HG03378 (cell line): ENCODE data around the gene DPF1.

Source experiments
- ATAC-seq: cut with Tn5 transposase; IDR thresholded peaks from one replicate; pipeline ENCODE4 v1.9.1; 2021; ENCODE audit warnings: mild to moderate bottlenecking, moderate library complexity; ENCODE audit not compliant: unreplicated experiment

Gene DPF1

GRCh38 chr19:38168637-38169036 is 55.4 kb downstream of the DPF1 start:
- ATAC-seq: no peak

- ATAC-seq: no peak
These were observed 58.7 kb downstream of the DPF1 start for GRCh38 chr19:38165335-38165734.

- ATAC-seq: no peak
These were observed 59.5 kb downstream of the DPF1 start for GRCh38 chr19:38164526-38164925.

- ATAC-seq: no peak
These were observed 60.4 kb downstream of the DPF1 start for GRCh38 chr19:38163419-38164290.

GRCh38 chr19:38162632-38163031 is 61.4 kb downstream of the DPF1 start:
- ATAC-seq: no peak

- no peak for ATAC-seq
These were observed 61.9 kb downstream of the DPF1 start for GRCh38 chr19:38162094-38162493.
